ENCODE measurements around the gene GABRD.

The GABRD gene

GRCh38 chr1:2053784-2054376, 34.7 kb downstream of the GABRD start:
- Histone ChIP-seq H3K9me3 (ENCODE audit: control insufficient read depth, insufficient read depth, low read length) (no peaks in the 10 kb centered on the region), H3K36me3 (ENCODE audit: control insufficient read depth, insufficient read depth, low read length) (peaks cover 13% of the 10 kb centered on the region), H3K9ac (ENCODE audit: low read depth, low read length) (no peak overlapping the region), H3K4me3 (ENCODE audit: low read depth, low read length) (no peak overlapping the region), H3K4me1 (ENCODE audit: control insufficient read depth, insufficient read depth, low read length) (peaks cover 4% of the 10 kb centered on the region), H3K27me3 (ENCODE audit: control insufficient read depth, insufficient read depth, low read length) (no peaks in the 10 kb centered on the region)

- H3K36me3 ChIP-seq (ENCODE audit: control insufficient read depth, insufficient read depth, low read length): peaks cover 15% of the 10 kb centered on the region
- no peaks in the 10 kb centered on the region for H3K4me1 ChIP-seq (ENCODE audit: control insufficient read depth, insufficient read depth, low read length)
- H3K4me3 ChIP-seq (ENCODE audit: low read depth, low read length): no peak overlapping the region
- no peak overlapping the region for H3K9ac ChIP-seq (ENCODE audit: low read depth, low read length)
- H3K9me3 ChIP-seq (ENCODE audit: control insufficient read depth, insufficient read depth, low read length): no peaks in the 10 kb centered on the region
- H3K27me3 ChIP-seq (ENCODE audit: control insufficient read depth, insufficient read depth, low read length): no peaks in the 10 kb centered on the region
These were observed 35.4 kb downstream of the GABRD start for GRCh38 chr1:2054560-2054959.

GRCh38 chr1:2055911-2056575, 36.9 kb downstream of the GABRD start:
- no peaks in the 10 kb centered on the region for H3K27me3 ChIP-seq (ENCODE audit: control insufficient read depth, insufficient read depth, low read length)
- H3K36me3 ChIP-seq (ENCODE audit: control insufficient read depth, insufficient read depth, low read length): peaks cover 25% of the 10 kb centered on the region
- H3K9ac ChIP-seq (ENCODE audit: low read depth, low read length): no peak overlapping the region
- H3K4me1 ChIP-seq (ENCODE audit: control insufficient read depth, insufficient read depth, low read length): no peaks in the 10 kb centered on the region
- H3K9me3 ChIP-seq (ENCODE audit: control insufficient read depth, insufficient read depth, low read length): no peaks in the 10 kb centered on the region
- no peak overlapping the region for H3K4me3 ChIP-seq (ENCODE audit: low read depth, low read length)

- H3K9ac ChIP-seq (ENCODE audit: low read depth, low read length): no peak overlapping the region
- H3K36me3 ChIP-seq (ENCODE audit: control insufficient read depth, insufficient read depth, low read length): peaks cover 30% of the 10 kb centered on the region
- H3K27me3 ChIP-seq (ENCODE audit: control insufficient read depth, insufficient read depth, low read length): no peaks in the 10 kb centered on the region
- no peaks in the 10 kb centered on the region for H3K4me1 ChIP-seq (ENCODE audit: control insufficient read depth, insufficient read depth, low read length)
- H3K4me3 ChIP-seq (ENCODE audit: low read depth, low read length): no peak overlapping the region
- H3K9me3 ChIP-seq (ENCODE audit: control insufficient read depth, insufficient read depth, low read length): no peaks in the 10 kb centered on the region
These were observed 37.9 kb downstream of the GABRD start for GRCh38 chr1:2056955-2057590.

- no peak overlapping the region for H3K4me3 ChIP-seq (ENCODE audit: low read depth, low read length)
- H3K36me3 ChIP-seq (ENCODE audit: control insufficient read depth, insufficient read depth, low read length): peaks cover 30% of the 10 kb centered on the region
- H3K4me1 ChIP-seq (ENCODE audit: control insufficient read depth, insufficient read depth, low read length): no peaks in the 10 kb centered on the region
- H3K27me3 ChIP-seq (ENCODE audit: control insufficient read depth, insufficient read depth, low read length): no peaks in the 10 kb centered on the region
- H3K9me3 ChIP-seq (ENCODE audit: control insufficient read depth, insufficient read depth, low read length): no peaks in the 10 kb centered on the region
- no peak overlapping the region for H3K9ac ChIP-seq (ENCODE audit: low read depth, low read length)
These were observed 40.3 kb downstream of the GABRD start for GRCh38 chr1:2059290-2059953.

- Histone ChIP-seq H3K4me1 (ENCODE audit: control insufficient read depth, insufficient read depth, low read length) (no peaks in the 10 kb centered on the region), H3K9me3 (ENCODE audit: control insufficient read depth, insufficient read depth, low read length) (no peaks in the 10 kb centered on the region), H3K4me3 (ENCODE audit: low read depth, low read length) (no peak overlapping the region), H3K9ac (ENCODE audit: low read depth, low read length) (no peak overlapping the region), H3K27me3 (ENCODE audit: control insufficient read depth, insufficient read depth, low read length) (no peaks in the 10 kb centered on the region), H3K36me3 (ENCODE audit: control insufficient read depth, insufficient read depth, low read length) (peaks cover 30% of the 10 kb centered on the region)
These were observed 40.9 kb downstream of the GABRD start for GRCh38 chr1:2060072-2060471.

- H3K9me3 ChIP-seq (ENCODE audit: control insufficient read depth, insufficient read depth, low read length): no peaks in the 10 kb centered on the region
- no peaks in the 10 kb centered on the region for H3K27me3 ChIP-seq (ENCODE audit: control insufficient read depth, insufficient read depth, low read length)
- H3K4me1 ChIP-seq (ENCODE audit: control insufficient read depth, insufficient read depth, low read length): no peaks in the 10 kb centered on the region
- no peak overlapping the region for H3K4me3 ChIP-seq (ENCODE audit: low read depth, low read length)
- H3K36me3 ChIP-seq (ENCODE audit: control insufficient read depth, insufficient read depth, low read length): peaks cover 27% of the 10 kb centered on the region
- H3K9ac ChIP-seq (ENCODE audit: low read depth, low read length): no peak overlapping the region
These were observed 41.4 kb downstream of the GABRD start for GRCh38 chr1:2060535-2060934.

GRCh38 chr1:2061065-2061778, 42.1 kb downstream of the GABRD start:
- H3K4me1 ChIP-seq (ENCODE audit: control insufficient read depth, insufficient read depth, low read length): no peaks in the 10 kb centered on the region
- no peak overlapping the region for H3K4me3 ChIP-seq (ENCODE audit: low read depth, low read length)
- H3K36me3 ChIP-seq (ENCODE audit: control insufficient read depth, insufficient read depth, low read length): peaks cover 22% of the 10 kb centered on the region
- H3K27me3 ChIP-seq (ENCODE audit: control insufficient read depth, insufficient read depth, low read length): no peaks in the 10 kb centered on the region
- H3K9ac ChIP-seq (ENCODE audit: low read depth, low read length): no peak overlapping the region
- H3K9me3 ChIP-seq (ENCODE audit: control insufficient read depth, insufficient read depth, low read length): no peaks in the 10 kb centered on the region

GRCh38 chr1:2065699-2066098, 46.6 kb downstream of the GABRD start:
- Histone ChIP-seq H3K36me3 (ENCODE audit: control insufficient read depth, insufficient read depth, low read length) (peaks cover 14% of the 10 kb centered on the region), H3K4me3 (ENCODE audit: low read depth, low read length) (no peak overlapping the region), H3K9me3 (ENCODE audit: control insufficient read depth, insufficient read depth, low read length) (no peaks in the 10 kb centered on the region), H3K27me3 (ENCODE audit: control insufficient read depth, insufficient read depth, low read length) (no peaks in the 10 kb centered on the region), H3K9ac (ENCODE audit: low read depth, low read length) (no peak overlapping the region), H3K4me1 (ENCODE audit: control insufficient read depth, insufficient read depth, low read length) (no peaks in the 10 kb centered on the region)

- H3K4me3 ChIP-seq (ENCODE audit: low read depth, low read length): no peak overlapping the region
- H3K9ac ChIP-seq (ENCODE audit: low read depth, low read length): no peak overlapping the region
- H3K9me3 ChIP-seq (ENCODE audit: control insufficient read depth, insufficient read depth, low read length): no peaks in the 10 kb centered on the region
- no peaks in the 10 kb centered on the region for H3K4me1 ChIP-seq (ENCODE audit: control insufficient read depth, insufficient read depth, low read length)
- no peaks in the 10 kb centered on the region for H3K27me3 ChIP-seq (ENCODE audit: control insufficient read depth, insufficient read depth, low read length)
- H3K36me3 ChIP-seq (ENCODE audit: control insufficient read depth, insufficient read depth, low read length): peaks cover 6% of the 10 kb centered on the region
These were observed 48.2 kb downstream of the GABRD start for GRCh38 chr1:2067393-2067792.

- Histone ChIP-seq H3K4me1 (ENCODE audit: control insufficient read depth, insufficient read depth, low read length) (peaks cover 2% of the 10 kb centered on the region), H3K36me3 (ENCODE audit: control insufficient read depth, insufficient read depth, low read length) (peaks cover 6% of the 10 kb centered on the region), H3K9me3 (ENCODE audit: control insufficient read depth, insufficient read depth, low read length) (no peaks in the 10 kb centered on the region), H3K4me3 (ENCODE audit: low read depth, low read length) (no peak overlapping the region), H3K9ac (ENCODE audit: low read depth, low read length) (no peak overlapping the region), H3K27me3 (ENCODE audit: control insufficient read depth, insufficient read depth, low read length) (no peaks in the 10 kb centered on the region)
These were observed 48.8 kb downstream of the GABRD start for GRCh38 chr1:2067981-2068380.

Measured in iPS-15b (cell line).